Karpas-422 (cell line): ENCODE data around the gene MRPL34. TPM values are rescaled to one million over a fixed set of nuclear protein-coding genes. Genes with fewer than 3 reads are reported as not detected.
A peak's percentile ranks its signal among the peaks of the same experiment; 100 is the strongest.

Experiments
- DNase-seq: peaks from one replicate; pipeline ENCODE4 v3.0.0-alpha.2; 2015
- H2AFZ ChIP-seq: fragments of 200-600 bp; sonication (generic); 2 replicates; pipeline ENCODE4 v1.6.1; 2014; ENCODE audit warnings: antibody characterized with exemption, low read length, mixed read lengths
- H3K27ac ChIP-seq: fragments of 200-600 bp; sonication (generic); 2 replicates; pipeline ENCODE4 v1.5.1; 2014; ENCODE audit warnings: mild to moderate bottlenecking, low read length, moderate library complexity
- H3K27me3 ChIP-seq: fragments of 200-600 bp; sonication (generic); 2 replicates; pipeline ENCODE4 v1.6.1; 2014; ENCODE audit warnings: low read length, mixed read lengths
- H3K36me3 ChIP-seq: fragments of 200-600 bp; sonication (generic); 2 replicates; pipeline ENCODE4 v1.6.1; 2014; ENCODE audit warnings: low read length, mixed read lengths; ENCODE audit not compliant: insufficient read depth
- H3K4me1 ChIP-seq: fragments of 200-600 bp; sonication (generic); 2 replicates; pipeline ENCODE4 v1.6.1; 2014; ENCODE audit warnings: mild to moderate bottlenecking, low read length, mixed read lengths
- H3K4me2 ChIP-seq: fragments of 200-600 bp; sonication (generic); 2 replicates; pipeline ENCODE4 v1.6.1; 2014; ENCODE audit warnings: low read length, low read depth, mild to moderate bottlenecking; ENCODE audit not compliant: poor library complexity, severe bottlenecking
- H3K4me3 ChIP-seq: fragments of 200-600 bp; sonication (generic); 2 replicates; pipeline ENCODE4 v1.5.1; 2014; ENCODE audit warnings: mild to moderate bottlenecking, antibody characterized with exemption, low read length, mixed read lengths
- H3K79me2 ChIP-seq: fragments of 200-600 bp; sonication (generic); 2 replicates; pipeline ENCODE4 v1.6.1; 2014; ENCODE audit warnings: mild to moderate bottlenecking, low read length, mixed read lengths
- H3K9ac ChIP-seq: fragments of 200-600 bp; sonication (generic); 2 replicates; pipeline ENCODE4 v1.6.0; 2014; ENCODE audit warnings: low read length
- H3K9me2 ChIP-seq: fragments of 200-600 bp; sonication (generic), shearing (Covaris generic); replicated peaks from 2 replicates; pipeline ENCODE4 v1.6.0; 2014; ENCODE audit warnings: mild to moderate bottlenecking, low read length, moderate library complexity; ENCODE audit not compliant: insufficient read depth
- H3K9me3 ChIP-seq: fragments of 300-700, 200-600 bp; sonication (generic); 2 replicates; pipeline ENCODE4 v1.6.1; 2014; ENCODE audit warnings: low read length, mixed read lengths
- H4K20me1 ChIP-seq: fragments of 200-600 bp; sonication (generic); 2 replicates; pipeline ENCODE4 v1.6.1; 2014; ENCODE audit warnings: mild to moderate bottlenecking, antibody characterized with exemption, low read length, low read depth; ENCODE audit not compliant: insufficient read depth
- total RNA-seq: library from RNA; depleted of rRNA; stranded (reverse); fragments of >200 nt; shearing (Covaris generic); gene quantifications from 2 replicates; pipeline ENCODE4 v1.2.3, GENCODE V29; 2014; ENCODE audit warnings: low replicate concordance

The MRPL34 gene
- total RNA-seq, 1 experiment from 2014 or later: 34.0 TPM

DNA sequence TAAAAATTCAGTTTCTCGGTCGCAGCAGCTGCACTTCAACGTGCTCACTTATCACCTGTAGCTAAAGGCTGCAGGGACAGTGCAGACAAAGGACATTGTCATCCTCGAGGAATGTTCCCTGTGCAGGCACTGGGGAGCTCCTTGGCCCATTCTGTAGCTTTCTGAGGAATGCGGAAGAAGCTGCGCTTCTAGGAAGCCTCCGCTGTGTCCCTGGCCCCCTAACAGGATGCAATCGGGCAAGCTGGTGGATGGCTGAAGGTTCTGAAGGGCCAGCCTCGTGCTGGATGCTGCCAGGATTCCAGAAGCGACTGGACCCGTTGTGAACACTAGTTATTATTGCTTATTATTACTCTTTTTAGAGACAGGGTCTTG lies 20.9 kb downstream of the MRPL34 start:
- no peaks in the 10 kb centered on the region for H3K4me1 ChIP-seq
- no peaks in the 10 kb centered on the region for H3K27me3 ChIP-seq
- no peaks in the 10 kb centered on the region for H3K9me2 ChIP-seq
- no peak overlapping the region for H3K9ac ChIP-seq
- no peaks in the 10 kb centered on the region for H3K79me2 ChIP-seq
- H4K20me1 ChIP-seq: no peaks in the 10 kb centered on the region
- no peaks in the 10 kb centered on the region for H3K36me3 ChIP-seq
- no peak overlapping the region for H3K4me3 ChIP-seq
- no peak overlapping the region for H3K27ac ChIP-seq
- H3K9me3 ChIP-seq: no peaks in the 10 kb centered on the region
- no peak overlapping the region for H2AFZ ChIP-seq
- no peak for DNase-seq
- H3K4me2 ChIP-seq: no peak overlapping the region

DNA sequence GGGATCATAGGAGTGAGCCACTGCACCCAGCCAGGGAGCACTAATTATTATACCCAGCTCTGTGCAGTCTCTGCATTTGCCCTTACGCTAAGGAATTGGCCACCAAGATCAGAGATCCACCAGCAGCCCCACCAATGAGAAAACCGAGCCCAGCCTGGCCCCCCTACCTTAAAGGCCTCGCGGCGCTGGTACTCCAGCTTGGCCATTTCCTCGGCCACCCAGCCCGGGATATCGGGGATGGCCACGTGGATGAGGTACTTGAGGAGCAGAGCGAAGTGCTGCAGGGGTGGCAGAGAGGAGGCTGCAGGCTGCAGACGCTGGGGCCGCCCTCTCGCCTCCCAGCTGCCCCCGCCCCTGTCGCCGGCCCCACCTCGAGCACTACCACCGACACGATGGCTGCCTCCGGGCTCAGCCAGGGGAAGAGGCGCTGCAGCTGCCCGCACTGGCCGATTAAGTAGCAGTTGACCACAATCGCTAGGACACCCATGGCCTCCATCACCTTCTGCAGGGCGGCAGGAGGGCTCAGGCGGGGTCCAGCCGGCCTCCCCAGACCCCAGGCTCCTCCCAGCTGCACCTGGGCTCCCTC lies 21.5 kb downstream of the MRPL34 start:
- Histone ChIP-seq H3K36me3 (no peaks in the 10 kb centered on the region), H3K4me3 (no peak overlapping the region), H3K27me3 (no peaks in the 10 kb centered on the region), H3K9ac (no peak overlapping the region), H3K4me2 (no peak overlapping the region), H2AFZ (no peak overlapping the region), H3K9me3 (no peaks in the 10 kb centered on the region), H3K4me1 (no peaks in the 10 kb centered on the region), H3K9me2 (no peaks in the 10 kb centered on the region), H3K27ac (no peak overlapping the region), H3K79me2 (no peaks in the 10 kb centered on the region), H4K20me1 (no peaks in the 10 kb centered on the region)
- DNase-seq: no peak

- no peaks in the 10 kb centered on the region for H3K36me3 ChIP-seq
- H3K9me3 ChIP-seq: no peaks in the 10 kb centered on the region
- H3K4me3 ChIP-seq: no peak overlapping the region
- H4K20me1 ChIP-seq: no peaks in the 10 kb centered on the region
- no peaks in the 10 kb centered on the region for H3K4me1 ChIP-seq
- no peak overlapping the region for H2AFZ ChIP-seq
- H3K9ac ChIP-seq: no peak overlapping the region
- no peak overlapping the region for H3K27ac ChIP-seq
- peak overlapping the region; percentile 13 for H3K4me2 ChIP-seq
- DNase-seq: peak; percentile 78
- H3K9me2 ChIP-seq: no peaks in the 10 kb centered on the region
- H3K27me3 ChIP-seq: no peaks in the 10 kb centered on the region
- H3K79me2 ChIP-seq: no peaks in the 10 kb centered on the region
Measured at GRCh38 chr19:17327654-17328516, 22.2 kb downstream of the MRPL34 start.

DNA sequence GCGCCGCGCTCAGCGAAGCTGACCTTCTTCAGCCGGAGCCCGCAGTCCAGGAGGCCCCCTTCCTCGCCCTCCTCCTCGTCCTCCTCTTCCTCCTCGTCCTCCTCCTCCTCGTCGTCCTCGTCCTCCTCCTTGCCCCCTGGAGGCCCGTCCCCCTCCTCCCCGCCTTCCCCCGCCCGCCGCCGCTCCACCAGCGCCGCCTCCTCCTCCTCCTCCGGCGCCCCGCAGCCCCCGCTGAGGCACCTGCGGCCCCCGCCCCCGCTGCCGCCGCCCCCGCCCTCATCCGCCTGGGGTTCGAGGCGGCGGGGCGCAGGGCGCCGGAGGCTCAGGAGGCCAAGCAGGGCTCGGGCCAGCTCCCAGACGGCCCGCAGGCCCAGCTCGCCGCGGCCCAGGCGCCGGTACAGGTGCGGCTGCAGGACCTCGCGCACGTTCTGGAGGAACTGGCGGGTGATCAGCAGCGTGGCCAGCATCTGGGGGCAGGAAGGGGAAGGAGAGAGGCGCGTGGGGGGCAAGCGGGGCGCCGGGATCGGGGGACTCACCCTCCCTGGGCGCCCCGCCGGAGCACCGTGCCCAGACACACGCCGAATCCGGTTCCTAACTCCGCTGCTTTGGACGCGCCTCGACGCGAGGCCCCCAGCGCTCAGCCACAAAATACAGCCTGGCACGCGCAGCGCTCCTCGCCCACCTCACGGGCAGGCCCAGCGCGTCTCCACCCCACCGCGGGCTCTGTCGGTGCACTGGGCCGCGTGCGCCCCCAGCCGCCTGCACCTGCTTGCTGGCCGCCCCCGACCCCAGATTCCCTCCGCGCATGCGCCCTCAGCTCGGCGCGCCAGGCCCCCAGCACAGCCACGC lies 23.1 kb downstream of the MRPL34 start:
- Histone ChIP-seq H4K20me1 (no peaks in the 10 kb centered on the region), H2AFZ (no peak overlapping the region), H3K4me3 (no peak overlapping the region), H3K36me3 (no peaks in the 10 kb centered on the region), H3K9me2 (no peaks in the 10 kb centered on the region), H3K9ac (no peak overlapping the region), H3K9me3 (no peaks in the 10 kb centered on the region), H3K4me1 (no peaks in the 10 kb centered on the region; the same call in 1 of the 2 replicates), H3K79me2 (no peaks in the 10 kb centered on the region), H3K27ac (no peak overlapping the region), H3K27me3 (no peaks in the 10 kb centered on the region), H3K4me2 (peak overlapping the region; percentile 13)
- DNase-seq: no peak

DNA sequence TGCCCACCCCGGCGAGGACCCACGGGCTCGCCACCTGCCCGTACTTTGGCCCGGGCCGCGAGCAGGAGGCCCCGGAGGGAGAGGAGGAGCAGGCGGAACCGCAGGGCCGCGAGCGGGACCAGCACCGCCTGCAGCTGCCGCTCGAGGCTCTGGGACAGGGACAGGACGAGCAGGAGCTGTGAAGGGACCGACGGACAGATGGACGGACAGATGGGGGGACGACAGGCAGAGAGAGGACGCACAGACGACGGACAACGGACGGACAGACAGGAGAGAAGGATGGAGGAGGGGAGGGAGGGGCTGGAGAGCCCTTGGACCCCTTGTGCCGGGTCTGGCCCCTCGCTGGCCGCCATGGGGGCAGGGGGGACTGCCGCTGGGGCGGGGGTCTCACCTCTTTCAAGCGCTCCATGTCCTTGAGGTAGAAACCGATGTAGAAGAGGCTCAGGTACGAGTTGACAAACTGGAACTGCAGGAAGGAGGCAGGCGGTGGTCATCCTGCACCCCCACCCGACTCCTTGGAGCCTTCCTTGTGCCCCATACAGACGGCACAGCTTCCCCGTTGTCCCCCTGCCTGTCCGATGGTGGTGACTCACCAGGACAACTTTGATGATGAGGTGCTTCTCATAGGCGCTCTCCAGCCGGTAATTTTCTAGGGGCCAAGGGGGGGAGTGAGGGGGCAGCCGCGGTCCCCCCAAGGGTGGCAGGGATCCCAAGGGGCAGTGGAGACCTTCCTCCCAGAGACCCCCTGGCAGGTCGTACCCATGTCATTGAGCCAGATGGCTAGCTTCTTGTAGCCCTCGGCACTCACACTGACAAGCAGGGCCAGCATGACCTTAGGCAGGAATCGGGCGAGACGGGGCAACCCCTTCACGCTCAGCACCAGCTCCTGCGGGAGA lies 23.9 kb downstream of the MRPL34 start:
- Histone ChIP-seq H3K9ac (no peak overlapping the region), H2AFZ (no peak overlapping the region), H3K4me1 (peaks cover 8% of the 10 kb centered on the region), H3K4me2 (no peak overlapping the region), H3K9me3 (no peaks in the 10 kb centered on the region), H3K36me3 (no peaks in the 10 kb centered on the region), H3K27me3 (no peaks in the 10 kb centered on the region), H3K4me3 (no peak overlapping the region), H4K20me1 (no peaks in the 10 kb centered on the region), H3K79me2 (no peaks in the 10 kb centered on the region), H3K27ac (no peak overlapping the region), H3K9me2 (no peaks in the 10 kb centered on the region)
- DNase-seq: no peak

GRCh38 chr19:17330262-17331044 lies 24.8 kb downstream of the MRPL34 start:
- no peaks in the 10 kb centered on the region for H4K20me1 ChIP-seq
- H3K36me3 ChIP-seq: no peaks in the 10 kb centered on the region
- H3K9me3 ChIP-seq: no peaks in the 10 kb centered on the region
- H3K79me2 ChIP-seq: no peaks in the 10 kb centered on the region
- no peak overlapping the region for H3K9ac ChIP-seq
- no peaks in the 10 kb centered on the region for H3K9me2 ChIP-seq
- H3K4me3 ChIP-seq: no peak overlapping the region
- H3K27ac ChIP-seq: no peak overlapping the region
- no peak overlapping the region for H2AFZ ChIP-seq
- H3K4me1 ChIP-seq: peaks cover 15% of the 10 kb centered on the region
- no peaks in the 10 kb centered on the region for H3K27me3 ChIP-seq
- H3K4me2 ChIP-seq: no peak overlapping the region
- no peak for DNase-seq

DNA sequence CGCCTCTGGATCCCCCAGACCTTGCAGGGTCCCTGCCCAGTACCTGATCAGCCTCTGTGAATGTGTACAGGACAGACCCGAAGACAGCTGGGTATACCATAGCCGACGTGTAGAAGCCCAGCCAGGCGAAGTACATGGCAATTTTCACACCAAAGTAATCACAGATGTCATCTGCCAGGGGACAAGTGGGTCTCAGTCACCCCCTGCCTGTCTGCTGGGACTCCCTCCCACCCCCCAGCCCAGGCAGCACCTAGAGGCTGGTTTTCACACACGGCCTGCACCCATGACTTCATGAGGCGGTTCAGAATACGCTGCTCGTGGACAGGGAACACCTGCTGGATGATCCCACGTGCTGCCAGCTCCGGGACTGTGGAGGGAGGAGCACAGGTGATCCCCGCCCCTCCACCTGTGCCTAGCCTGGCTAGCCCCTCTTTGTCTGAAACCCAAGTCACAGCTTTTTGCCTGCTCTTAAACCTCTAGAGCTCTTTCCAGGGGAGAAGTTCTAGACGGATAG lies 25.4 kb downstream of the MRPL34 start:
- no peak overlapping the region for H3K27ac ChIP-seq
- H3K9me2 ChIP-seq: no peaks in the 10 kb centered on the region
- H3K4me2 ChIP-seq: no peak overlapping the region
- no peaks in the 10 kb centered on the region for H3K27me3 ChIP-seq
- H3K36me3 ChIP-seq: no peaks in the 10 kb centered on the region
- H3K79me2 ChIP-seq: no peaks in the 10 kb centered on the region
- H3K9ac ChIP-seq: no peak overlapping the region
- no peaks in the 10 kb centered on the region for H3K9me3 ChIP-seq
- H3K4me3 ChIP-seq: no peak overlapping the region
- H3K4me1 ChIP-seq: peaks cover 17% of the 10 kb centered on the region
- DNase-seq: no peak
- no peak overlapping the region for H2AFZ ChIP-seq
- no peaks in the 10 kb centered on the region for H4K20me1 ChIP-seq
